ENCODE data around the gene PCLO.

GRCh38 chr7:82897500-82897899 lies 265.2 kb downstream of the PCLO start:
- no peak for TF ChIP-seq CTCF (conservative IDR thresholded peaks at IDR 0.05; ENCODE audit: low read depth, low read length)
- no peak for TF ChIP-seq EZH2phosphoT487 (IDR thresholded peaks at IDR 0.05; ENCODE audit: borderline replicate concordance, low read length)
- no peak for TF ChIP-seq EZH2 (IDR thresholded peaks at IDR 0.05; ENCODE audit: low read length, unreplicated experiment)
